ENCODE measurements around the gene C1QTNF9B. TPM values are rescaled to one million over a fixed set of nuclear protein-coding genes. Genes with fewer than 3 reads are reported as not detected.
"Not testable (repeated sequence)": the region's sequence is repeated elsewhere in the genome, so short reads cannot be mapped to it uniquely, and the experiment has no call there.

C1QTNF9B gene
- total RNA-seq (2014; rRNA removed; shearing (Covaris generic)) (not detected in 2 replicates), total RNA-seq (2022) (not detected in 2 replicates), Bru-seq, nascent RNA (not detected), BruChase-seq, experiment 1, labeled RNA remaining after a 6-hour chase (not detected), BruChase-seq, experiment 2, labeled RNA remaining after a 2-hour chase (not detected)
- long read RNA-seq, result 0 reads

DNA sequence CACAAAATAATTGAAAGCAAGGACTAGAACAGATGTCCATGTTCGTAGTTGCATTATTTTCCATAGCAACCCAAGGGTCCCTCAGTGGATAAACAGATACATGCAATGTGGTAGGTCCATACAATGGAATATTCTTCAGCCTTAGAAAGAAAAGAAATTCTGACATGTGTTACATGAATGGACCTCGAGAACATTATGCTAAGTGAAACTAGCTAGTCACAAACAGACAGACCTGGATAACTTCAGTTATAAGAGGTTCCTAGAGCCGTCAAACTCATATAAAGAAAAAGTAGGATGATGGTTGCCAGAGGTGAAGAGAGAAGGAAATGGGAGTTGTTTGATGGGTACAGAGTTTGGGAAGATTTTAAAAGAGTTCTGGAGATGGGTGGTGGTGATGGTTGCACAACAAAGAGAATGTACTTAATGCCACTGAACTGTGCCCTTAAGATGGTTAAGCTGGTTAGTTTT, at the start of gene C1QTNF9B:
C1QTNF9B (minus strand) TSS at position 51 of the 468 bp plus-strand sequence.
- H3K4me2 ChIP-seq (ENCODE audit: low read length); H3K9me2 ChIP-seq (ENCODE audit: insufficient read depth, low read length); BruUV-seq (replicated peaks); H3K36me3 ChIP-seq (ENCODE audit: insufficient read depth, low read length); H2AFZ ChIP-seq (ENCODE audit: low read length); H3K79me2 ChIP-seq (ENCODE audit: insufficient read depth, low read depth, low read length); H3K9me3 ChIP-seq (ENCODE audit: low read length); H3K4me3 ChIP-seq (ENCODE audit: low read depth, low read length, poor library complexity, severe bottlenecking); DNase-seq (ENCODE audit: low spot score); H3K27ac ChIP-seq (ENCODE audit: low read depth, low read length, poor library complexity, severe bottlenecking); CTCF ChIA-PET (ENCODE audit: unreplicated experiment); H3K4me1 ChIP-seq (ENCODE audit: insufficient read depth, low read length, poor library complexity, severe bottlenecking); H4K20me1 ChIP-seq (ENCODE audit: insufficient read depth, low read length); intact Hi-C loops (cut with micrococcal nuclease; ENCODE audit: unreplicated experiment): not testable (repeated sequence)
- POLR2A ChIA-PET, result interaction anchor here (1.0 to 1.1 kb wide), 2 partner anchors 39 to 263 kb away, joined by 3 to 6 read pairs; no protein-coding TSS in a partner anchor

GRCh38 chr13:23946900-23947299, 49.6 kb upstream of the C1QTNF9B start:
- H3K9me2 ChIP-seq (ENCODE audit: insufficient read depth, low read length), result no peaks in the 10 kb centered on the region
- TF ChIP-seq EZH2phosphoT487 (IDR thresholded peaks at IDR 0.05; ENCODE audit: borderline replicate concordance, low read depth, low read length), result no peak
- TF ChIP-seq, protein P1, sequence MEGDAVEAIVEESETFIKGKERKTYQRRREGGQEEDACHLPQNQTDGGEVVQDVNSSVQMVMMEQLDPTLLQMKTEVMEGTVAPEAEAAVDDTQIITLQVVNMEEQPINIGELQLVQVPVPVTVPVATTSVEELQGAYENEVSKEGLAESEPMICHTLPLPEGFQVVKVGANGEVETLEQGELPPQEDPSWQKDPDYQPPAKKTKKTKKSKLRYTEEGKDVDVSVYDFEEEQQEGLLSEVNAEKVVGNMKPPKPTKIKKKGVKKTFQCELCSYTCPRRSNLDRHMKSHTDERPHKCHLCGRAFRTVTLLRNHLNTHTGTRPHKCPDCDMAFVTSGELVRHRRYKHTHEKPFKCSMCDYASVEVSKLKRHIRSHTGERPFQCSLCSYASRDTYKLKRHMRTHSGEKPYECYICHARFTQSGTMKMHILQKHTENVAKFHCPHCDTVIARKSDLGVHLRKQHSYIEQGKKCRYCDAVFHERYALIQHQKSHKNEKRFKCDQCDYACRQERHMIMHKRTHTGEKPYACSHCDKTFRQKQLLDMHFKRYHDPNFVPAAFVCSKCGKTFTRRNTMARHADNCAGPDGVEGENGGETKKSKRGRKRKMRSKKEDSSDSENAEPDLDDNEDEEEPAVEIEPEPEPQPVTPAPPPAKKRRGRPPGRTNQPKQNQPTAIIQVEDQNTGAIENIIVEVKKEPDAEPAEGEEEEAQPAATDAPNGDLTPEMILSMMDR (conservative IDR thresholded peaks at IDR 0.05; ENCODE audit: low read length), result no peak
- no TSS peak for BruUV-seq (replicated peaks)
- ChIA-PET POLR2A (no interaction called here), CTCF (ENCODE audit: unreplicated experiment) (no interaction called here)
- no peak overlapping the region for H3K4me2 ChIP-seq (ENCODE audit: low read length)
- no peak for DNase-seq (ENCODE audit: low spot score)
- no peaks in the 10 kb centered on the region for H3K36me3 ChIP-seq (ENCODE audit: insufficient read depth, low read length)
- H3K9me3 ChIP-seq (ENCODE audit: low read length), result no peaks in the 10 kb centered on the region
- H3K27ac ChIP-seq (ENCODE audit: low read depth, low read length, poor library complexity, severe bottlenecking), result no peak overlapping the region
- H3K4me3 ChIP-seq (ENCODE audit: low read depth, low read length, poor library complexity, severe bottlenecking), result no peak overlapping the region
- H3K4me1 ChIP-seq (ENCODE audit: insufficient read depth, low read length, poor library complexity, severe bottlenecking), result no peaks in the 10 kb centered on the region
- no peaks in the 10 kb centered on the region for H3K79me2 ChIP-seq (ENCODE audit: insufficient read depth, low read depth, low read length)
- H4K20me1 ChIP-seq (ENCODE audit: insufficient read depth, low read length), result no peaks in the 10 kb centered on the region
- intact Hi-C loops (cut with micrococcal nuclease; ENCODE audit: unreplicated experiment), result no loop called here
- no peak overlapping the region for H2AFZ ChIP-seq (ENCODE audit: low read length)

DNA sequence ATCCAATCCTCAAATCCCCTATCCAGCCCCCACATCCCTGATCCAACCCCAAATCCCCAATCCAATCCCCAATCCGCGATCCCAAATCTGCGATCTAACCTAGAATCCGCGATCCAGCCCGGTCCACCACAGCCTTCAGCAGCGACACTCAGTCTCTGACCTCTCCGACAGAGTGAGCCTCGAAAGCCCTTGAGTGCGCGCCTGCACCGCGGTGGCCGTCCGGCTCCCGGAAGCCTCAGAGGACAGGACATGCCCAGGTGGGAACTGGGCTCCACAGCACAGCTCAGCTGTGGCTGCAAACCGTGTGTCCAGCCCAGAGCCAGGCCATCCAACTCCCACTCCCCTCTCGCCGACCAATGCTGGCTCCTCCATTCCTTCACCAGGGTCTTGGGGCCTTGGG, 48.8 kb upstream of the C1QTNF9B start:
- no TSS peak for BruUV-seq (replicated peaks)
- no peaks in the 10 kb centered on the region for H3K79me2 ChIP-seq (ENCODE audit: insufficient read depth, low read depth, low read length)
- intact Hi-C loops (cut with micrococcal nuclease; ENCODE audit: unreplicated experiment), result no loop called here
- CTCF ChIA-PET (ENCODE audit: unreplicated experiment), result interaction anchor here (0.6 kb wide), 1 partner anchor 13 kb away, joined by 4 read pairs; no protein-coding TSS in a partner anchor
- TF ChIP-seq EZH2phosphoT487 (IDR thresholded peaks at IDR 0.05; ENCODE audit: borderline replicate concordance, low read depth, low read length), result no peak
- TF ChIP-seq, protein P1 (conservative IDR thresholded peaks at IDR 0.05; ENCODE audit: low read length), result no peak
- POLR2A ChIA-PET, result no interaction called here
- H3K36me3 ChIP-seq (ENCODE audit: insufficient read depth, low read length), result no peaks in the 10 kb centered on the region
- no peak overlapping the region for H3K4me2 ChIP-seq (ENCODE audit: low read length)
- H3K9me3 ChIP-seq (ENCODE audit: low read length), result no peaks in the 10 kb centered on the region
- DNase-seq (ENCODE audit: low spot score), result no peak
- H4K20me1 ChIP-seq (ENCODE audit: insufficient read depth, low read length), result no peaks in the 10 kb centered on the region
- H3K27ac ChIP-seq (ENCODE audit: low read depth, low read length, poor library complexity, severe bottlenecking), result no peak overlapping the region
- no peaks in the 10 kb centered on the region for H3K4me1 ChIP-seq (ENCODE audit: insufficient read depth, low read length, poor library complexity, severe bottlenecking)
- no peak overlapping the region for H2AFZ ChIP-seq (ENCODE audit: low read length)
- no peak overlapping the region for H3K4me3 ChIP-seq (ENCODE audit: low read depth, low read length, poor library complexity, severe bottlenecking)
- no peaks in the 10 kb centered on the region for H3K9me2 ChIP-seq (ENCODE audit: insufficient read depth, low read length)

All from OCI-LY7 (cell line).